Calu3 (cell line): ENCODE measurements around the gene TANGO6. TPM values are rescaled to one million over a fixed set of nuclear protein-coding genes. Genes with fewer than 3 reads are reported as not detected.
A peak's percentile ranks its signal among the peaks of the same experiment; 100 is the strongest.

Experiments
- BruUV-seq: library from RNA; stranded (reverse); fragments of 400-500 nt; replicated peaks from 2 replicates; lab custom pipeline; 2021; lab: Mats Ljungman, UMichigan
- CTCF ChIA-PET: fragments of 300-600 bp; sonication (Branson Sonifier 250); formaldehyde crosslinking; loops from one replicate; lab custom pipeline; 2022; ENCODE audit warnings: antibody characterized with exemption; lab: Charles Lee
- DNase-seq: peaks from one replicate; pipeline ENCODE4 v3.0.0; 2022
- H3K27ac Mint-ChIP-seq: one replicate; pipeline ENCODE4 v1.8.0; 2022; ENCODE audit warnings: mixed read lengths; ENCODE audit not compliant: unreplicated experiment
- H3K27me3 Mint-ChIP-seq: one replicate; pipeline ENCODE4 v1.8.0; 2022; ENCODE audit warnings: mixed read lengths; ENCODE audit not compliant: unreplicated experiment
- H3K36me3 Mint-ChIP-seq: one replicate; pipeline ENCODE4 v1.8.0; 2022; ENCODE audit warnings: mild to moderate bottlenecking, moderate library complexity, mixed read lengths; ENCODE audit not compliant: insufficient read depth, unreplicated experiment
- H3K4me1 Mint-ChIP-seq: one replicate; pipeline ENCODE4 v1.8.0; 2022; ENCODE audit warnings: mild to moderate bottlenecking, low read depth, mixed read lengths; ENCODE audit not compliant: unreplicated experiment
- H3K4me3 Mint-ChIP-seq: one replicate; pipeline ENCODE4 v1.8.0; 2022; ENCODE audit warnings: mild to moderate bottlenecking, low read depth, moderate library complexity, mixed read lengths; ENCODE audit not compliant: unreplicated experiment
- H3K9me3 Mint-ChIP-seq: one replicate; pipeline ENCODE4 v1.8.0; 2022; ENCODE audit warnings: low read depth, mixed read lengths; ENCODE audit not compliant: unreplicated experiment
- CTCF ChIP-seq: fragments of 200-600 bp; IDR thresholded peaks from one replicate; pipeline ENCODE4 v1.8.0; 2022; ENCODE audit warnings: antibody characterized with exemption; ENCODE audit not compliant: unreplicated experiment
- intact Hi-C: fragments of 100-400 bp; cut with micrococcal nuclease; formaldehyde crosslinking; loops from one replicate; pipeline ENCODE4 v1.10.0; 2022; ENCODE audit not compliant: unreplicated experiment
- total RNA-seq: library from RNA; stranded (reverse); gene quantifications from 2 replicates; pipeline ENCODE4 v1.2.3, GENCODE V29; 2022

The TANGO6 gene
- total RNA-seq, 1 experiment from 2014 or later = 18.0 TPM

DNA sequence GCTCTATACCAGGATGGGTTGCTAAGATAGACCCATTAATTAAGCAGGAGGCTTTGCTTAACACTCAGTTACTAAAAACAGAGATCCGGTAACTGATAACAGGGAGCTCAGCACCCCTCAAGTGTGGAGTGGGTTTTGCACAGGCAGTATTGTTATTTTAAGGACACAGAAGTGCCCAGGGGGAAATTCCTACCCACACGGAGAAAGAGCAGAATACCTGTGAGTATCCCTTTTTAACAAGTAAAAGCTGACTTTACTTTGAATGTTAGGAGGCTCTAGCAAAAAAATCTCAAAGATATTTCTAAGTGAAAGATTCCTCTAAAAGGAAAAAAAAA, 229.3 kb downstream of the TANGO6 start:
- peaks cover 13% of the 10 kb centered on the region for H3K36me3 Mint-ChIP-seq
- no peak overlapping the region for H3K4me3 Mint-ChIP-seq
- intact Hi-C loops = no loop called here
- BruUV-seq = no TSS peak
- peaks cover 36% of the 10 kb centered on the region for H3K4me1 Mint-ChIP-seq
- CTCF ChIA-PET = interaction anchor here (0.9 to 1.7 kb wide), 6 partner anchors 9 to 79 kb away, joined by 3 to 9 read pairs (median 6); partner anchors contain the start of gene HAS3
- H3K27me3 Mint-ChIP-seq = no peaks in the 10 kb centered on the region
- H3K27ac Mint-ChIP-seq = peak overlapping the region; percentile 81
- TF ChIP-seq CTCF = no peak
- H3K9me3 Mint-ChIP-seq = no peaks in the 10 kb centered on the region
- no peak for DNase-seq

GRCh38 chr16:69073181-69073702, 229.9 kb downstream of the TANGO6 start:
- H3K27me3 Mint-ChIP-seq = no peaks in the 10 kb centered on the region
- H3K9me3 Mint-ChIP-seq = no peaks in the 10 kb centered on the region
- TF ChIP-seq CTCF = no peak
- H3K27ac Mint-ChIP-seq = peak overlapping the region; percentile 81
- no TSS peak for BruUV-seq
- CTCF ChIA-PET = interaction anchor here (0.6 to 1.7 kb wide), 7 partner anchors 9 to 79 kb away, joined by 3 to 9 read pairs (median 6); partner anchors contain the start of gene HAS3
- H3K4me3 Mint-ChIP-seq = peak overlapping the region; percentile 26
- intact Hi-C loops = loop anchor here (1.0 kb wide), 1 partner anchor 80 kb away; no protein-coding TSS in a partner anchor
- peaks cover 39% of the 10 kb centered on the region for H3K4me1 Mint-ChIP-seq
- DNase-seq = peak; percentile 76
- peaks cover 13% of the 10 kb centered on the region for H3K36me3 Mint-ChIP-seq

GRCh38 chr16:69077251-69077650, 233.9 kb downstream of the TANGO6 start:
- DNase-seq = no peak
- no peak overlapping the region for H3K27ac Mint-ChIP-seq
- H3K4me3 Mint-ChIP-seq = no peak overlapping the region
- no peaks in the 10 kb centered on the region for H3K27me3 Mint-ChIP-seq
- no peak for TF ChIP-seq CTCF
- CTCF ChIA-PET = no interaction called here
- peaks cover 13% of the 10 kb centered on the region for H3K36me3 Mint-ChIP-seq
- intact Hi-C loops = no loop called here
- H3K9me3 Mint-ChIP-seq = no peaks in the 10 kb centered on the region
- peaks cover 32% of the 10 kb centered on the region for H3K4me1 Mint-ChIP-seq
- BruUV-seq = no TSS peak

GRCh38 chr16:69078073-69078472, 234.7 kb downstream of the TANGO6 start:
- intact Hi-C loops = no loop called here
- Mint-ChIP-seq H3K27me3 (no peaks in the 10 kb centered on the region), H3K27ac (no peak overlapping the region), H3K9me3 (no peaks in the 10 kb centered on the region), H3K4me1 (peaks cover 24% of the 10 kb centered on the region), H3K4me3 (no peak overlapping the region), H3K36me3 (peaks cover 12% of the 10 kb centered on the region)
- TF ChIP-seq CTCF = no peak
- BruUV-seq = no TSS peak
- DNase-seq = no peak
- CTCF ChIA-PET = no interaction called here
